ENCODE results near the gene EIF3L.

GRCh38 chr22:37822079-37822833, 27.0 kb upstream of the EIF3L start:
- TF ChIP-seq CTCF (IDR thresholded peaks at IDR 0.05) (no peak), POLR2A (IDR thresholded peaks at IDR 0.05) (no peak)

Measured in adrenal gland (tissue), 5 donors.